Spleen (tissue), 11 donors: ENCODE results near the gene NTSR1. TPM values are rescaled to one million over a fixed set of nuclear protein-coding genes. Genes with fewer than 3 reads are reported as not detected.

Experiments
- DNase-seq: peaks from one replicate; pipeline ENCODE4 v3.0.0-alpha.2; 2020
- H3K27ac ChIP-seq, 8 donors: fragments of 200-600 bp; sonication (generic) in 7 of 8; 1 replicate in 4 of 8; 2 replicates in 4 of 8; pipeline versions ENCODE4 v1.5.0 to v1.8.0; 2016 to 2021; ENCODE audit warnings: inconsistent platforms in 4 of 8, mild to moderate bottlenecking in 4 of 8, moderate library complexity in 1 of 8
- H3K27me3 ChIP-seq, 7 donors: fragments of 200-600 bp; sonication (generic) in 6 of 7; replicated peaks in 1 of 7; 1 replicate in 4 of 7; 2 replicates in 3 of 7; pipeline versions ENCODE4 v1.5.0 to v1.8.0; 2016 to 2021; ENCODE audit warnings: inconsistent platforms in 3 of 7, mild to moderate bottlenecking in 1 of 7
- H3K36me3 ChIP-seq, 6 donors: fragments of 200-600 bp; sonication (generic) in 5 of 6; 1 replicate in 4 of 6; 2 replicates in 2 of 6; pipeline versions ENCODE4 v1.5.0 to v1.8.0; 2016 to 2021; ENCODE audit warnings: inconsistent platforms in 2 of 6
- H3K4me1 ChIP-seq, 6 donors: fragments of 200-600 bp; sonication (generic) in 5 of 6; 1 replicate in 3 of 6; 2 replicates in 3 of 6; pipeline versions ENCODE4 v1.5.0 to v1.8.0; 2016 to 2021; ENCODE audit warnings: inconsistent platforms in 3 of 6
- H3K4me3 ChIP-seq, 8 donors: fragments of 200-600 bp; sonication (generic) in 7 of 8; 1 replicate in 4 of 8; 2 replicates in 4 of 8; pipeline versions ENCODE4 v1.5.0 to v1.8.0; 2016 to 2021; ENCODE audit warnings: inconsistent platforms in 4 of 8, mild to moderate bottlenecking in 4 of 8, moderate library complexity in 2 of 8
- H3K9me3 ChIP-seq, 8 donors: fragments of 200-600 bp; sonication (generic) in 7 of 8; 1 replicate in 4 of 8; 2 replicates in 4 of 8; pipeline versions ENCODE4 v1.5.0 to v1.8.0; 2016 to 2021; ENCODE audit warnings: inconsistent platforms in 4 of 8
- CTCF ChIP-seq, 11 experiments: fragments of 200-600 bp in 7 of 11; fragments of 450-650 bp in 4 of 11; sonication (generic) in 4 of 11; IDR thresholded peaks in 8 of 11; conservative IDR thresholded peaks in 3 of 11; 1 replicate in 7 of 11; 2 replicates in 4 of 11; pipeline versions ENCODE4 v1.4.0 to v1.8.0; 2016 to 2021; ENCODE audit warnings: antibody characterized with exemption in 11 of 11, inconsistent platforms in 4 of 11, mild to moderate bottlenecking in 1 of 11
- POLR2A ChIP-seq, 3 donors: fragments of 450-650 bp; IDR thresholded peaks; one replicate each; pipeline ENCODE4 v1.5.1; 2017; ENCODE audit warnings: antibody characterized with exemption in 3 of 3, mild to moderate bottlenecking in 1 of 3
- POLR2AphosphoS5 ChIP-seq, 3 donors: sonication (generic); formaldehyde crosslinking; IDR thresholded peaks; one replicate each; pipeline ENCODE4 v1.5.1; 2017; ENCODE audit warnings: antibody characterized with exemption in 3 of 3
- WGBS, 5 donors: extraction: QIAGEN DNeasy Blood & Tissue Kit in 3 of 5; methylation state at CpG; one replicate each; pipeline versions ENCODE4 v1.1.5 to v1.1.7; 2013 to 2018; 5-methylcytosine and 5-hydroxymethylcytosine counted together
- intact Hi-C: fragments of 100-400 bp; cut with DNase I; formaldehyde crosslinking; loops from one replicate; pipeline ENCODE4 v1.15.0; 2023; ENCODE audit warnings: low total_unique reads
- polyA plus RNA-seq, 3 donors: library from polyadenylated mRNA; stranded (reverse); fragments of 200-250 nt; gene quantifications; one replicate each; pipeline ENCODE4 v1.2.1, GENCODE V29; 2013
- total RNA-seq, 7 donors: library from RNA; depleted of rRNA in 3 of 7; stranded (reverse); fragments of >200 nt in 3 of 7; fragmentation: NEBNext Ultra II Directional in 4 of 7; extraction: Animal tissue kit (Norgen Biotek cat#: 25700) in 4 of 7; gene quantifications; one replicate each; pipeline versions ENCODE4 v1.1.0 to v1.2.1, GENCODE V29; 2016 to 2021
- donor health status: healthy with polysubstance abuse.
- donor health status: DM: no; HTN: no; CAD: no; lungs with moderate emphysema.
- donor health status: DM: no; HTN: no; CAD: no.
- donor health status: Bipolar disorder and iron deficiency.
- donor health status: healthy.
- donor health status: DM: no; HTN: no; CAD: no.
- donor health status: DM: yes; HTN: yes; CAD: no.

NTSR1 gene
- total and polyA plus RNA-seq, 10 donors: 0.14 to 5.7 (median 0.71) TPM

DNA sequence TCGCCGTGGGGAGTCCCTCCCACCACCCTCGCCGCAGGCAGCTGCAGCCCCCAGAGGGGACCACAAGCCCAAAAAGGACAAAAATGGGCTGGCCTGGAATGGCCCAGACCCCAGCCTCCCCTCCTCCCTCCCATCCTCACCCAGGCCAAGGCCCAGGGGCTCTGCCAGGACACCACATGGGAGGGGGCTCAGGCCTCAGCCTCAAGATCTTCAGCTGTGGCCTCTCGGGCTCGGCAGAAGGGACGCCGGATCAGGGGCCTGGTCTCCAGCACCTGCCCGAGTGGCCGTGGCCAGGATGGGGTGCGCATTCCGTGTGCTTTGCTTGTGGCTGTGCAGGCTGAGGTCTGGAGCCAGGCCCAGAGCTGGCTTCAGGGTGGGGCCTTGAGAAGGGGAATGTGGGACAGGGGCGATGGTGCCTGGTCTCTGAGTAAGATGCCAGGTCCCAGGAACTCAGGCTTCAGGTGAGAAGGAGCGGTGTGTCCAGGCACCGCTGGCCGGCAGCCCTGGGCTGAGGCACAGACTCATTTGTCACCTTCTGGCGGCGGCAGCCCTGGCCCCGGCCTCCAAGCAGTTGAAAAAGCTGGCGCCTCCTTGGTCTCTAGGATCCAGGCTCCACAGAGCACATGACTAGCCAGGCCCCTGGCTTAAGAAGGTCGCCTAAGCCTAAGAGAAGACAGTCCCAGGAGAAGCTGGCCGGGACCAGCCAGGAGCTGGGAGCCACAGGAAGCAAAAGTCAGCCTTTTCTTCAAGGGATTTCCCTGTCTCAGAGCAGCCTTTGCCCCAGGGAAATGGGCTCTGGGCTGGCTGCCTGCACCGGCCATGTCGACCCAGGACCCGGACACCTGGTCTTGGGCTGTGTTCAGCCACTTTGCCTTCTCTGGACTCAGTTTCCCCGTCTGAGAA is 52.5 kb downstream of the NTSR1 start:
- WGBS, 5 donors: 79 to 90% (median 85%) methylated on average over 23 to 26 of the region's 26 CpGs
- H3K4me3 ChIP-seq: no peak overlapping the region
- no peaks in the 10 kb centered on the region for H3K36me3 ChIP-seq
- H3K27me3 ChIP-seq: peaks cover 0 to 78% (median 10%) of the 10 kb centered on the region in 7 donors
- H3K27ac ChIP-seq: no peak overlapping the region
- peak; percentile 59 for DNase-seq
- H3K9me3 ChIP-seq: no peaks in the 10 kb centered on the region
- H3K4me1 ChIP-seq: no peaks in the 10 kb centered on the region
- intact Hi-C loops: no loop called here
- no peak for TF ChIP-seq CTCF (IDR thresholded peaks at IDR 0.05 in 8 of 11, conservative IDR thresholded peaks at IDR 0.05 in 3 of 11)
- TF ChIP-seq POLR2AphosphoS5 (IDR thresholded peaks at IDR 0.05): no peak
- TF ChIP-seq POLR2A (IDR thresholded peaks at IDR 0.05): no peak

DNA sequence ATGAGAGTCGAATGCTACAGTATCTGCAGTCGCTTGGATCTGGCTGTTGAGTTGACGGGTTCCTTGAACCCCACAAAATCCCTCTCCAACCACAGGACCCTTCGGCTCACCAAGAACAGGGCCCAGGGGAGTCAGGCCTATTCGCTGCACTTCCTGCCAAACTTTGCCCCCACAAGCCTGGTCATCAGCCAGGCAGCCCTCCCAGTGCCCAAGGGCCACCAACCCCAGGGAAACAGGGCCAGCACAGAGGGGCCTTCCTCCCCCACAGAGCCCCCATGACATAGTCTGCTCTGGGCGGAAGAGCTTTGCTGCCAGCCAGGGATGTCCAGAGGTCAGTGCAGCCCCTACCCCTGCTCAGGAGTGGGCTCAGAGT is 53.1 kb downstream of the NTSR1 start:
- 91 to 100% (median 94%) methylated on average over 6 of the region's 6 CpGs for WGBS, 5 donors
- H3K27ac ChIP-seq: no peak overlapping the region
- peak; percentile 51 for DNase-seq
- intact Hi-C loops: no loop called here
- no peaks in the 10 kb centered on the region for H3K36me3 ChIP-seq
- TF ChIP-seq POLR2A (IDR thresholded peaks at IDR 0.05) (no peak), POLR2AphosphoS5 (IDR thresholded peaks at IDR 0.05) (no peak), CTCF (IDR thresholded peaks at IDR 0.05 in 8 of 11, conservative IDR thresholded peaks at IDR 0.05 in 3 of 11) (no peak)
- H3K27me3 ChIP-seq: peaks cover 0 to 78% (median 10%) of the 10 kb centered on the region in 7 donors
- no peaks in the 10 kb centered on the region for H3K9me3 ChIP-seq
- H3K4me3 ChIP-seq: no peak overlapping the region
- no peaks in the 10 kb centered on the region for H3K4me1 ChIP-seq

- Histone ChIP-seq H3K4me3 (no peak overlapping the region), H3K9me3 (no peaks in the 10 kb centered on the region), H3K27ac (no peak overlapping the region), H3K36me3 (no peaks in the 10 kb centered on the region), H3K4me1 (no peaks in the 10 kb centered on the region), H3K27me3 (peaks cover 0 to 82% (median 10%) of the 10 kb centered on the region in 7 donors)
- intact Hi-C loops: no loop called here
- WGBS, 5 donors: 86 to 91% (median 90%) methylated on average over 16 to 22 of the region's 22 CpGs
- peak; percentile 55 for DNase-seq
- TF ChIP-seq POLR2AphosphoS5 (IDR thresholded peaks at IDR 0.05): no peak
- no peak for TF ChIP-seq CTCF (IDR thresholded peaks at IDR 0.05 in 8 of 11, conservative IDR thresholded peaks at IDR 0.05 in 3 of 11)
- no peak for TF ChIP-seq POLR2A (IDR thresholded peaks at IDR 0.05)
These were observed 53.7 kb downstream of the NTSR1 start for GRCh38 chr20:62762376-62762775.

DNA sequence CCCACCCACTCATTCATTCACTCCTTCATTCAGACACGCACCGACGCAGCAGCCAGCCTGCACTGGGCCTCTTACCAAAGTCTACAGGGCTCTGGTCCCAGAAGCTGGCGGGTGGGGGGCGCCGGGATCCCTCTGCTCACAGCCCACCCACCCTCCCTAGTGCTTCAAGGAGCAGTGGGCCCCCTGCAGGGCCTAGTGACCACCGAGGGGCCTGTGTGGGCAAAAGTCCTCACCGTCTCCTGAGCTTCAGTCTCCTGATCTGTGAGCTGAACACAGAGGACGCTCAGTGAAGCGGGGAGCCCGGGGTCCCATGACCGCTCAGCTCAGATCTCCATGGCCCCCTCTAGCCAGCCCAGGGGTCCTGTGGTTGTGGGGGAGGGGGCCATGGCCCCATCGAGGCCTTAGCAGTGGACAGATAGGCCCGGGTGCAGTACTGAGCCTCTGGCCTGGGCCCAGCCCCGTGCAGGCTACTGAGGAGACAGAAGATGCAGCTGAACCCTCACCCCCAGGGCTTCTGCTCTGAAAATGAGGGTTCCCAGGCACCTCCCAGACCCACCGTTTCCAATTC is 54.2 kb downstream of the NTSR1 start:
- DNase-seq: peak; percentile 53
- TF ChIP-seq POLR2A (IDR thresholded peaks at IDR 0.05) (no peak), CTCF (IDR thresholded peaks at IDR 0.05 in 8 of 11, conservative IDR thresholded peaks at IDR 0.05 in 3 of 11) (no peak), POLR2AphosphoS5 (IDR thresholded peaks at IDR 0.05) (no peak)
- no peaks in the 10 kb centered on the region for H3K4me1 ChIP-seq
- H3K27me3 ChIP-seq: peaks cover 0 to 81% (median 10%) of the 10 kb centered on the region in 7 donors
- no peaks in the 10 kb centered on the region for H3K36me3 ChIP-seq
- WGBS, 5 donors: 73 to 90% (median 88%) methylated on average over 9 to 16 of the region's 16 CpGs
- no peaks in the 10 kb centered on the region for H3K9me3 ChIP-seq
- H3K27ac ChIP-seq: no peak overlapping the region
- no peak overlapping the region for H3K4me3 ChIP-seq
- intact Hi-C loops: no loop called here
